Heart right ventricle (tissue), 16 donors: ENCODE results near the gene RASA1. TPM values are rescaled to one million over a fixed set of nuclear protein-coding genes. Genes with fewer than 3 reads are reported as not detected.

Experiments used
- ATAC-seq, 8 donors: fragments of 200-7000 bp; cut with Tn5 transposase; one replicate each; pipeline ENCODE4 v1.9.1; 2020; ENCODE audit warnings: mild to moderate bottlenecking in 8 of 8, moderate library complexity in 8 of 8, moderate number of reproducible peaks in 1 of 8
- DNase-seq, 2 donors: peaks; one replicate each; pipeline ENCODE4 v3.0.0-alpha.2; 2020
- H3K27ac ChIP-seq, 10 donors: fragments of 200-600 bp; sonication (generic) in 2 of 10; one replicate each; pipeline versions ENCODE4 v1.5.0 to v1.8.0; 2020 to 2022; ENCODE audit warnings: mild to moderate bottlenecking in 3 of 10
- H3K27me3 ChIP-seq, 7 donors: fragments of 200-600 bp; one replicate each; pipeline ENCODE4 v1.8.0; 2021 to 2022; ENCODE audit warnings: mild to moderate bottlenecking in 2 of 7
- H3K36me3 ChIP-seq, 9 donors: fragments of 200-600 bp; sonication (generic) in 1 of 9; one replicate each; pipeline versions ENCODE4 v1.5.0 to v1.8.0; 2020 to 2022; ENCODE audit warnings: mild to moderate bottlenecking in 2 of 9
- H3K4me1 ChIP-seq, 9 donors: fragments of 200-600 bp; sonication (generic) in 1 of 9; one replicate each; pipeline versions ENCODE4 v1.5.0 to v1.8.0; 2020 to 2022; ENCODE audit warnings: mild to moderate bottlenecking in 4 of 9
- H3K4me3 ChIP-seq, 10 donors: fragments of 200-600 bp; sonication (generic) in 2 of 10; one replicate each; pipeline versions ENCODE4 v1.5.0 to v1.8.0; 2020 to 2022; ENCODE audit warnings: mild to moderate bottlenecking in 7 of 10, moderate library complexity in 2 of 10
- H3K9me3 ChIP-seq, 11 donors: fragments of 200-600 bp in 10 of 11; sonication (generic) in 2 of 11; one replicate each; pipeline versions ENCODE4 v1.5.0 to v1.8.0; 2013 to 2022; ENCODE audit warnings: mild to moderate bottlenecking in 2 of 11, control low read depth in 1 of 11, moderate library complexity in 1 of 11
- whole genome bisulfite sequencing, 2 donors: extraction: QIAGEN DNeasy Blood & Tissue Kit; methylation state at CpG; one replicate each; pipeline ENCODE4 v1.1.7; 2013; ENCODE audit warnings: inconsistent platforms in 1 of 2; 5-methylcytosine and 5-hydroxymethylcytosine counted together
- intact Hi-C, 10 donors: fragments of 100-400 bp; cut with DNase I; formaldehyde crosslinking; loops; one replicate each; pipeline versions ENCODE4 v1.11.1 to v1.14.2; 2022
- polyA plus RNA-seq, 2 donors: library from polyadenylated mRNA; stranded (reverse); fragments of 200-250 nt; gene quantifications; one replicate each; pipeline ENCODE4 v1.2.3, GENCODE V29; 2013
- total RNA-seq, 10 donors: library from RNA; stranded (reverse); fragmentation: NEBNext Ultra II Directional in 3 of 10; extraction: Animal tissue kit (Norgen Biotek cat#: 25700) in 3 of 10; gene quantifications; one replicate each; pipeline versions ENCODE4 v1.2.1 to v1.2.4, GENCODE V29; 2021 to 2023
- TF ChIP-seq, protein P1 (sequence below), 9 donors: fragments of 200-600 bp; sonication (generic) in 2 of 9; IDR thresholded peaks; one replicate each; pipeline versions ENCODE4 v1.5.0 to v1.8.0; 2021 to 2022; ENCODE audit warnings: antibody characterized with exemption in 9 of 9, mild to moderate bottlenecking in 5 of 9, moderate library complexity in 1 of 9
- donor health status: Arrhythmogenic right ventricular cardiomyopathy.
- donor health status: ischemic (EF 13 %, LVEDD 7.1; RV severe dilation, severe dysfunction).
- donor health status: healthy with polysubstance abuse.
- donor health status: DM: no; HTN: yes; CAD: no.
- donor health status: DM: no; HTN: no; CAD: no.
- donor health status: ischemic (EF 25% LVEDD 6.9; RV normal size, moderate dysfunction).
- donor health status: ischemic (EF 25% LVEDD 5.7; RV mildly dilated, moderate dysfunction).
- donor health status: healthy.
- donor health status: DM: yes; HTN: yes; CAD: no.
- donor health status: Ischemic cardiomyopathy.
- donor health status: ischemic (EF 35%, LVEDD 5.7; RV mildly dilated, moderate dysfunction).
- donor health status: nonischemic (EF 11% LVEDD 7.7; RV severe dilation, severe dysfunction).
- donor health status: DM: yes; HTN: yes; CAD: no.
- donor health status: PGD.
- donor health status: ischemic (EF 29% LVEDD 5.4; RV normal size, mild dysfunction).
- donor health status: nonischemic (EF 23%, LVEDD 6.1; RV moderate dilation, normal function).

Gene RASA1
- total and polyA plus RNA-seq, 12 donors = 6.5 to 21.0 (median 17.7) TPM

DNA sequence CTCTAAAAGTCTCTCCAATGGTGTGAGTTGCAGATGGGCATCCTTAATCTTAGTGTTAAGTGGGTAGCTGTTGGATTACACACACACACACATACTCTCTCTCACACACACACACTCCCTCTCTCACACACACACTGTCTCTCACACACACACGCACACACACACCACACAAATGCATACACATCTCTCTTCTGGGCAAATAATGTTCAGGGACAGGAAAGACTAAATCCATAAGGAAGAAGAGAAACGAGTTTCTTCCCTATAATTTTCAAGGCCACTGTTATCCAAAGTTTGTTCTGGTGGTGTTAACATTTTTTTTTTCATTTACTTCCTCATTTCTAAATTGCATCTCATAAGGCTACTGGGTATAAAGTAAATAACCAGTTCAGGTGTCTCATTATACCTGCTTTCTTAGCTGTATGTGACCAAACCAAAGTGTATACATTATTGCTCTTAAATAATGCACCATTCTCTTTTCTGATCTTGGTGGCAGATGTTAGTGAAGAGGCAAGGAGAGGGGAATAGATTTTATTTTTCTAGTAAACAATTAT lies 167.5 kb downstream of the RASA1 start:
- no peak overlapping the region for H3K27ac ChIP-seq
- ATAC-seq (no peak), DNase-seq (no peak)
- peaks cover 0 to 10% (median 0%) of the 10 kb centered on the region in 11 donors for H3K9me3 ChIP-seq
- TF ChIP-seq, protein P1, sequence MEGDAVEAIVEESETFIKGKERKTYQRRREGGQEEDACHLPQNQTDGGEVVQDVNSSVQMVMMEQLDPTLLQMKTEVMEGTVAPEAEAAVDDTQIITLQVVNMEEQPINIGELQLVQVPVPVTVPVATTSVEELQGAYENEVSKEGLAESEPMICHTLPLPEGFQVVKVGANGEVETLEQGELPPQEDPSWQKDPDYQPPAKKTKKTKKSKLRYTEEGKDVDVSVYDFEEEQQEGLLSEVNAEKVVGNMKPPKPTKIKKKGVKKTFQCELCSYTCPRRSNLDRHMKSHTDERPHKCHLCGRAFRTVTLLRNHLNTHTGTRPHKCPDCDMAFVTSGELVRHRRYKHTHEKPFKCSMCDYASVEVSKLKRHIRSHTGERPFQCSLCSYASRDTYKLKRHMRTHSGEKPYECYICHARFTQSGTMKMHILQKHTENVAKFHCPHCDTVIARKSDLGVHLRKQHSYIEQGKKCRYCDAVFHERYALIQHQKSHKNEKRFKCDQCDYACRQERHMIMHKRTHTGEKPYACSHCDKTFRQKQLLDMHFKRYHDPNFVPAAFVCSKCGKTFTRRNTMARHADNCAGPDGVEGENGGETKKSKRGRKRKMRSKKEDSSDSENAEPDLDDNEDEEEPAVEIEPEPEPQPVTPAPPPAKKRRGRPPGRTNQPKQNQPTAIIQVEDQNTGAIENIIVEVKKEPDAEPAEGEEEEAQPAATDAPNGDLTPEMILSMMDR (IDR thresholded peaks at IDR 0.05) = no peak
- WGBS, 2 donors = 66 to 68% methylated on average over 2 of the region's 2 CpGs
- no peaks in the 10 kb centered on the region for H3K36me3 ChIP-seq
- no peaks in the 10 kb centered on the region for H3K27me3 ChIP-seq
- H3K4me3 ChIP-seq = no peak overlapping the region
- intact Hi-C loops = no loop called here
- no peaks in the 10 kb centered on the region for H3K4me1 ChIP-seq

GRCh38 chr5:87437724-87438123 lies 170.0 kb downstream of the RASA1 start:
- Histone ChIP-seq H3K27me3 (no peaks in the 10 kb centered on the region), H3K36me3 (no peaks in the 10 kb centered on the region), H3K4me3 (no peak overlapping the region), H3K27ac (no peak overlapping the region), H3K4me1 (no peaks in the 10 kb centered on the region), H3K9me3 (peaks cover 0 to 10% (median 0%) of the 10 kb centered on the region in 11 donors)
- WGBS, 2 donors = 85 to 86% methylated on average over 1 of the region's 1 CpG
- no peak for ATAC-seq
- TF ChIP-seq, protein P1 (IDR thresholded peaks at IDR 0.05) = no peak
- intact Hi-C loops = no loop called here
- no peak for DNase-seq

- ATAC-seq = no peak
- Histone ChIP-seq H3K9me3 (peaks cover 0 to 10% (median 0%) of the 10 kb centered on the region in 11 donors), H3K27me3 (no peaks in the 10 kb centered on the region), H3K4me3 (no peak overlapping the region), H3K27ac (no peak overlapping the region), H3K4me1 (no peaks in the 10 kb centered on the region), H3K36me3 (no peaks in the 10 kb centered on the region)
- intact Hi-C loops = no loop called here
- 74 to 80% methylated on average over 2 of the region's 2 CpGs for WGBS, 2 donors
- no peak for DNase-seq
- TF ChIP-seq, protein P1 (IDR thresholded peaks at IDR 0.05) = no peak
Observed at GRCh38 chr5:87438231-87438630, 170.5 kb downstream of the RASA1 start.

Other genes with a start within 250 kb of the RASA1 start
- gene CCNH, start 145.0 kb downstream of the RASA1 start, total RNA-seq = 10 to 100 TPM; 23.5 to 34.8 (median 24.5) TPM
- 10 to 100 TPM; 23.7 to 36.2 TPM for gene CCNH, start 145.0 kb downstream of the RASA1 start, polyA plus RNA-seq